Activated CD4-positive, CD25-positive, alpha-beta regulatory T cell treated with anti-CD3 and anti-CD28 coated beads, Interleukin-2, amount 50 U/mL, for 16 hours (primary cell): ENCODE data around the gene C19orf85.

Experiments used
- DNase-seq: peaks from one replicate; pipeline ENCODE4 v3.0.0-alpha.2; 2020; ENCODE audit warnings: low read depth, low spot score

Gene C19orf85

DNA sequence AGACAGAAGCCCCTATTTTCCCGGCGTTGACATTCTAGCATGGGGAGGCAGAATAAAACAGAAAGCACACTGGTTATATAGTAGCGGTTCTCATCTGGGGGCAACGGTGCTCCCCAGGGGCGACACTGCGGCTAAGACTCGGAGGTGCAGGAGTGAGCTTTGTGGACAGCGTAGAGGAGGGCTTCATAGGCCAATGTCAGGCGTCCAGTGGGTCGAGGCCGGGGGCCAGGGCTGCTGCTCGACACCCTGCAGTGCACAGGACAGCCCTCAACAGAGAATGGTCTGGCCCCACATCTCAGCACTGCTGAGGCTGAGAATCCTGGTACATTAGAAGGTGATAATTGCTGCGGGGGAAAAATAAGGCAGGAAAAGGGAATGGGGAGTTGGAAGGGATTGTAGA, 13.4 kb upstream of the C19orf85 start:
- no peak for DNase-seq

- DNase-seq = peak; percentile 96
Observed at GRCh38 chr19:55476100-55476775, 11.7 kb upstream of the C19orf85 start, which contains the start of gene ZNF628. Gene ZNF628, plus strand, starts transcription at chr19:55476617. Its CDS starts 3,294 bp downstream, at chr19:55479911.

DNA sequence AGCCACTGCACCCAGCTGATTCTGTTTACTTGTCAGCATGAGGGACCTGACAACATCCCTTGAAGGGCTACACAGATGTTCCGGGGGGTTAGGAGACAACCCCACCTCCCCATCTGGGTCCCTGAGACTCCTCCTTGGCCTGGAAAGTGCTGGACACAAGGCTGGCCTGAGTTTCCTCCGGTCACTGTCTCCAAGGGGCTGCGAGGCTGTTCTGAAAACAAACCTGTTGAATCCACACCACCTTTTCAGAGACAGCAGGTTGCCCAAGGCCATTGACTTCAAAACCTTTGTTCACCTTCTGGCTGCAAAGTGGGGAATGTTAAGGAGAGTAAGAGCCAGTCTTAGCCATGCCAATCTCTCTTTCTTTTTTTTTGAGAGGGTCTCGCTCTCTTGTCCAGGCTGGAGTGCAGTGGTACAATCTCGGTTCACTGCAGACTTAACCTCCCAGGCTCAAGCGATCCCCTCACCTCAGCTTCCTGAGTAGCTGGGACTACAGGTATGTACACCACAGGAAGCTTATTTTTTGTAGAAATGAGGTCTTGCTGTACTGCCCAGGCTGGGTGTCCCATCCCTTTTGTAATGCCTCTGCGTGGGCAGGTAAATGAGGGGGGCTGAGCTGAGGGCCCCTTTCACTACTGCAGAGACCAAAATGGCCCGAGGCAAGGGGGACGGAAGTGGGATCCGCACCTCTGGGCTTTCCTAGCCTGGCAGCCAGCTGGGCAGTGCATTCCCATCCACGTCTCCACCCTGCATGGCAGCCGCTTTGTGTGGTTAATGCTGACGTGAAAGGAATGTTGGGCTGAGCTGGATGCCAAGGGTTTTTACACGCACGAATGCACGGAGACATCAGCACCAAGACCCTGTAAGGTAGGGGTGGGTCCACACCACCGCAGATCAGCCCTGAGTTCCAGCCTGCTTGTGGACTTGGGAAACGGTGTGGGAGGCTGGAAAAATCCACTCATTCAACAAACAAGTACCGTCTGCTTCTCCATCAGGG, 10.0 kb upstream of the C19orf85 start:
- no peak for DNase-seq

DNA sequence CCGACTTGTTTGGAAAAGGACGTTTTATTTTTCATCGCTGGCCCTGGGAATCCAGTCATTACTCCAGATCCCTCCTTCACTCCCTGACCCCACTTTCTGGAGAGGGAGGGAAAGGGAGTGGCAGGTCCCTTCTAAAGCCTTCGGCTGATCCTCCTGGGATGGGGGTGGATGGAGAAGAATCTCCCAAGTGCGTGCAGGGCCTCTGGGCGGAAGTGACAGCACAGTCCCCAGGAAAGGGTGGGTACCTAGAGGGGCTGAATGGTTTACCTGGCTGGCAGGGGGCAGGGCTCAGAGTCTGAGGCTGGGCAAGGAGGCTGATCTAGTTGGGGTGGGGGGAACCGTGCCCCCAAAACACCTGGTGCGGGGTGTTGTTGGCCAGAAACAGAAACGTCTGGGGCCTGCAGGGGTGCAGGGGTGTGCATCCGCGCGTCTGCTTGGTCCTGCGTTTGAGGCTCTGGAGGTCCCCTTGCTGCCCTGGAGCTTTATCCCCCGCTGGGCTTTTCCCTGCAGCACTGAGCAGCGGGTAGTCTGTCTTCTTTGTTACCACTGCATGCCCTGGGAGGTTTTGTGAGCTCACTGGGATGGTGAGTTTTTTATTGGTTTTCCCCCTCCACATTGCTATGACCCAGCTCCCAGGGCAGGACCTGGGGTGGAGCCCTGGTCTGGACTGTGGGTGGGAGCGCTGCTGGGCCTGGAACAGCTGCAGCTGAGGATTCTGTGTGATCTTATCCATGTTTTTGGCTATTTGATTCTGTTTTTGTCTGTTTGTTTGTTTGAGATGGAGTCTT, 8.9 kb upstream of the C19orf85 start:
- no peak for DNase-seq

GRCh38 chr19:55472463-55472862, 7.9 kb upstream of the C19orf85 start:
- DNase-seq = no peak

DNA sequence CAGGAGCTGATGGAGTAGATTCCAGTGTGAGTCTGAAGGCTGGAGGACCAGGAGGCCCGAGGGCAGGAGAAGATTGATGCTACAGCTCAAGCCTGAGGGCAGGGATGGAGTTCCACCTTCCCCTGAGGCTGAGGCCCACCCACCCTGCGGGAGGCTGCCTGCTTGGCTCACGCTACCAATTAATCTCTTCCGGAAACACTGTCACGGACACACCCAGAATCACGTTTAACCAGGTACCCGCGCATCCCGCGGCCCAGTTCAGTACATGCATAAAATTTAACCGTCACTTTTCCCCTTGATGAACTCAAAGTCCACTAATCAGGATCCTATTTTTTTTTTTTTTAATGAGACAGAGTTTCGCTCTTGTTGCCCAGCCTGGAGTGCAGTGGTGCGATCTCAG, 6.7 kb upstream of the C19orf85 start:
- DNase-seq = no peak

GRCh38 chr19:55468054-55468393, 3.5 kb upstream of the C19orf85 start:
- no peak for DNase-seq

DNA sequence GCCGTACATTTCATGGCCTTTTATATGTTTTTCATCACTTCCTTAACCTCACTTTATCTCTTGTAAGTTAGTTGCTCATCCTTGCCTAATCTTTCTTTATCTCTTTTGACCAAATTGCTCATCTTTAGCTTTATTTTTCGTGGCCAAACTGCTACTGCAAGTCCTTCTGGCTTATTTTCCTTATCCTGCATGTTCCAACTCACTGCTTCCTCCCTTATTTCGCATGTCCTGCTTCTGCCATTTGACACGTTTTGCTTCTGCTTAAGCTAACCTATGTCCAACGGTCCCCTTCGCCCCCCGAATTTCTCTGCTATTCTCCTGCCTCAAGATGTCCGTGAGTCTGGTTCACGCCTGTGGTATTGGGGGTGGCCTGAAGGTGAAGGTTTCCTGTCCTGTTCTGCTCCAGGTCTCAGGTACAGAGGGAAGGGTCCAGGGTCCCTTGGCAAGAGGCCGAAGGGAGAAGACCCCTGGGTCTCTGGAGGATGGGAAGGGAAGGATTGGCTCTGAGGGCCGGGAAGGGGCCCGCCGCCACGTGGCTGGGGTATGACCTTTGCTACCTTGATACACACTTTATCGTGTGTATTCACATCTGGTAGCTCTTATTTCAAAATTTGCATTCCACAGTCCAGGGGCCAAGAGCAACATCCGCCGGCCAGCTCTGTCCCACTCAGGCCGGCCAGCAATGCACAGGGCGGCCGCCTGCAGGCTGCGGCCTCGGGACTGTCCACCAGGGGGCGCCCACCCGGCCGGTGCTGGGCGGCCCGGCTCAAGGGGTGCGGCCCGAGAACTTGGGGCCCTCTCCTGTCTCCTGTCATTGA, 2.9 kb upstream of the C19orf85 start:
- DNase-seq = peak; percentile 45

DNA sequence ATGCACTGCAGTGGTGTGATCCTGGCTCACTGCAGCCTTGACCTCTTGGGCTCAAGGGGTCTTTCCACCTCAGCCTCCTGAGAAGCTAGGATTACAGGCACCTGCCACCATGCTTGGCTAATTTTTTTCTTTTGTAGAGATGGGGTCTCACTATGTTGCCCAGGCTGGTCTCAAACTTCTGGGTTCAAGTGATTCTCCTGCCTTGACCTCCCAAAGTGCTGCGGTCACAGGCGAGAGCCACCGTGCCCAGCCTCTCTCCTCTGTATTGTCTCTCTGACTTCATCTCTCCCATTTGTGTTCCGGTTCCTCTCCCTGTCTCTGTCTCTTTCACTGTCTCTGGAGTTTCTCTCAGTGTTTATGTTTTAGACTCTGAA, 1.7 kb upstream of the C19orf85 start:
- DNase-seq = no peak

DNA sequence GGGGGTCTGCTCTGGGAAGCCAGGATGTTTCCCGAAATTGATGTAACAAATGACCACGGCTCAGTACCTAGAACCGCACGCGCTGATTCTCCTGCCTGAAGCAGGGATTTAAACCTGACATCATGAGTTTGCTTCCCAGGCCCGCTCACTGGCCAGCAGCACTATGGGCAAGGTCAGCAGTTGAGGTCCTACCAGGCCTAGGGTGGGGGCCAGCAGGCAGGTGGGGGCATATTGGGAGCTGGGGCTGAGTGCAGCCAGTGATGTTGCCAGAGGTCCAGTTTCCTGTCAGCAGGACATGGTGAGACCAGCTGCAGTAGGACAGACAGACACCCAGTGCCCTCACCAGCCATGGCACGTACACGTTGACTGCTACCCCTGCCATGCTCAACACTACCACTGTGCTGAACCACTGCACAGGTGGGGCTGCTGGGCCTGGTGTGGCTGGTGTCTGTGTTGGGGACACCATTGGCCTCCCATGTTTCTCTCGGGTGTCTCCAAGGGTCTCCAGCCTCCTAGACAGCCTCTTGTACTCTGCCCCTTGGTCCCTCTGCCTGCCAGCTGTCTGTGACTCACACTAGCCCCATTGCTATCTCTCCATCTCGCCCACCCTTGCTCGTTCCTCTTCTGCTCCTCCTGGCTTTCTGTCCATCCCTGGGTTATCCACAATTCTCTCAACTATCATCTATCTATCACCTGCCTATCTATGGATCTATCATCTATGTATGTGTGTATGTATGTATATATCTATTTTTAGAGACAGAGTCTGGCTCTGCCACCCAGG, 1.1 kb upstream of the C19orf85 start:
- DNase-seq = no peak

DNA sequence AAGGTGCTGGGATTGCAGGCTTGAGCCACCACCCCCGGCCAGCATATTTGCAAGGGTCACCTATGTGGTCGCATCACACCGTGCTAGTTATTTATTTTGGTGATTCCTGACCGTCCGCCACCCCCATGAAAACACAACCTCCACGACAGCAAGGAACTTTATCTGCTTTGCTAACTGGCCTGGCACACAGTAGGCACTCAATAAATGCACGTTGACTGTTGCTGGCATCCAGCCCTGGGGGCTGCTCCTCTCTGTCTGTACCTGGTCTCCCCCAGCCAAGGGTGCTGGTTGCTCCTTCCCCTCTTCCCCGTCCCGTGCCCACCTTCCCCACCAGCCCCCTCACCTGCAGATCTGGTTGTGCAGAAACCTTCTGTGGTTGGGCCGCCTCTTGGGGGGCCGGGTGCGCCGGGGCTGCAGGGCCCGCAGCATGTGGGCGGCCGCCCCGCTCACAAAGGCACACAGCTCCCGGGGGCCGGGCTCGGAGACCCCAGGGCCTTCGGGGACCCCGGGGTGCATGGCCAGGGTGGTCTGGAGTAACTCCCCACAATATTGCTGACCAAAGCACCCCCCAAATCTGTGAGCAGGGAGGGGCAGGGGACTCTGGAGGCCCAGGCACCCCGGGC, 401 bp downstream of the C19orf85 start:
- no peak for DNase-seq

GRCh38 chr19:55463583-55464031, 944 bp downstream of the C19orf85 start:
- no peak for DNase-seq

GRCh38 chr19:55462722-55463121, 1.8 kb downstream of the C19orf85 start:
- no peak for DNase-seq

- DNase-seq = no peak
Observed at GRCh38 chr19:55461974-55462626, 2.5 kb downstream of the C19orf85 start.

GRCh38 chr19:55461259-55461973, 3.1 kb downstream of the C19orf85 start, which contains the start of gene ISOC2:
Gene ISOC2, minus strand, starts transcription at chr19:55461642. Its CDS starts 5,156 bp downstream, at chr19:55456486.
- DNase-seq = peak; percentile 100

GRCh38 chr19:55460670-55461258, 3.8 kb downstream of the C19orf85 start:
- DNase-seq = no peak

DNA sequence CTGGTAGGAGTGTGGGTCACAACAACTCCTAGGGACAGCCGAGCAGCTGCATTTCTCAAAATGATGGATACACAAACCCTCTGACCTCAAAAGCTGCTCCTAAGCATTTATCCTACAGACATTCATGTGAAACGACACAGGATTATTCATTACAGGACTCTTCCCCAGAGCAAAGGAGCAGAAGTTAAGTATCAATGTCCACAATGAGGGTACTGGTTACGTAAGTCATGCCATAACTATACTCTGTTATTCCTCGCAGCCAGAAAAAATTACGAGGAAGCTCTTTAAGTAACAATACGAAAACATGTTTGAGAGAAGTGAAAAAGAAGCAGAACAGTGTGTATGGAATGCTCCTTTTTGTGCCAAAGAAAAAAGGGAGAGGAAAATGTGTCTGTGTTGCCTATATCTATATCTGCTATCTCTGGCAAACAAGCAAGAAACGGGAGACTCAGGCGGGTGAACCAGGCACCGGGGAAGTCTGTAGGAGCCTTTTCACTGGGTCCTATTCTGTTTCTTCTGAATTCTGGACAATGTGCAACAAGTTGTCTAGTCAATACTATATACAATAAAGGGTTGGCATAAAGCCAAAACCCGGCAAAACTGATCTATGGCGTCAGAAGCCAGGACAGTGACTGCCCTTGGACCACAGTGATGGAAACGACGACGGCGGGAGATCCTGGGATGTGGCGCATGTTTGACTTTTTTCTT, 4.4 kb downstream of the C19orf85 start:
- DNase-seq = no peak
